ENCODE measurements around the gene LYPD4.

Gene LYPD4

GRCh38 chr19:41890936-41891335 lies 46.5 kb upstream of the LYPD4 start:
- Histone ChIP-seq H3K4me2 (ENCODE audit: low read depth, low read length) (no peak overlapping the region), H3K4me1 (ENCODE audit: low read length) (peaks cover 11% of the 10 kb centered on the region; the same call in 1 of the 2 replicates), H3K79me2 (ENCODE audit: low read length) (peaks cover 21% of the 10 kb centered on the region), H2AFZ (ENCODE audit: low read length) (no peak overlapping the region), H3K9me3 (replicated peaks; ENCODE audit: insufficient read depth, low read length) (no peaks in the 10 kb centered on the region), H3F3A (ENCODE audit: insufficient read depth, low read length) (no peaks in the 10 kb centered on the region), H3K9ac (ENCODE audit: low read length) (no peak overlapping the region), H3K27ac (ENCODE audit: low read length) (no peak overlapping the region), H3K36me3 (replicated peaks; ENCODE audit: insufficient read depth, low read length) (no peaks in the 10 kb centered on the region), H3K27me3 (replicated peaks; ENCODE audit: insufficient read depth, low read length) (no peaks in the 10 kb centered on the region), H4K20me1 (ENCODE audit: insufficient read depth, low read length) (no peaks in the 10 kb centered on the region), H3K4me3 (ENCODE audit: low read length) (no peak overlapping the region), H3K9me2 (replicated peaks; ENCODE audit: insufficient read depth, low read length) (no peaks in the 10 kb centered on the region)
- no peak for DNase-seq
- TF ChIP-seq EZH2 (optimal IDR thresholded peaks at IDR 0.05; ENCODE audit: low read depth, low read length) = no peak
- TF ChIP-seq EZH2phosphoT487 (IDR thresholded peaks at IDR 0.05; ENCODE audit: low read length) = no peak
- TF ChIP-seq CTCF (IDR thresholded peaks at IDR 0.05; ENCODE audit: low read length) = no peak

- Histone ChIP-seq H3K4me3 (ENCODE audit: low read length) (no peak overlapping the region), H2AFZ (ENCODE audit: low read length) (no peak overlapping the region), H3K9me3 (replicated peaks; ENCODE audit: insufficient read depth, low read length) (no peaks in the 10 kb centered on the region), H3K27ac (ENCODE audit: low read length) (no peak overlapping the region), H3K79me2 (ENCODE audit: low read length) (peaks cover 32% of the 10 kb centered on the region), H3K36me3 (replicated peaks; ENCODE audit: insufficient read depth, low read length) (no peaks in the 10 kb centered on the region), H3K9me2 (replicated peaks; ENCODE audit: insufficient read depth, low read length) (no peaks in the 10 kb centered on the region), H3F3A (ENCODE audit: insufficient read depth, low read length) (no peaks in the 10 kb centered on the region), H3K4me2 (ENCODE audit: low read depth, low read length) (no peak overlapping the region), H3K27me3 (replicated peaks; ENCODE audit: insufficient read depth, low read length) (no peaks in the 10 kb centered on the region), H4K20me1 (ENCODE audit: insufficient read depth, low read length) (no peaks in the 10 kb centered on the region), H3K9ac (ENCODE audit: low read length) (no peak overlapping the region), H3K4me1 (ENCODE audit: low read length) (peaks cover 15% of the 10 kb centered on the region)
- no peak for DNase-seq
- TF ChIP-seq EZH2phosphoT487 (IDR thresholded peaks at IDR 0.05; ENCODE audit: low read length) = no peak
- no peak for TF ChIP-seq CTCF (IDR thresholded peaks at IDR 0.05; ENCODE audit: low read length)
- no peak for TF ChIP-seq EZH2 (optimal IDR thresholded peaks at IDR 0.05; ENCODE audit: low read depth, low read length)
These were observed 45.4 kb upstream of the LYPD4 start for GRCh38 chr19:41889896-41890295.

- TF ChIP-seq EZH2 (optimal IDR thresholded peaks at IDR 0.05; ENCODE audit: low read depth, low read length) = no peak
- no peak for TF ChIP-seq EZH2phosphoT487 (IDR thresholded peaks at IDR 0.05; ENCODE audit: low read length)
- no peak for TF ChIP-seq CTCF (IDR thresholded peaks at IDR 0.05; ENCODE audit: low read length)
- peaks cover 17% of the 10 kb centered on the region for H3K4me1 ChIP-seq (ENCODE audit: low read length)
- H3F3A ChIP-seq (ENCODE audit: insufficient read depth, low read length) = no peaks in the 10 kb centered on the region
- no peaks in the 10 kb centered on the region for H3K9me3 ChIP-seq (replicated peaks; ENCODE audit: insufficient read depth, low read length)
- no peaks in the 10 kb centered on the region for H3K27me3 ChIP-seq (replicated peaks; ENCODE audit: insufficient read depth, low read length)
- H4K20me1 ChIP-seq (ENCODE audit: insufficient read depth, low read length) = no peaks in the 10 kb centered on the region
- H3K36me3 ChIP-seq (replicated peaks; ENCODE audit: insufficient read depth, low read length) = no peaks in the 10 kb centered on the region
- DNase-seq = no peak
- no peak overlapping the region for H3K4me2 ChIP-seq (ENCODE audit: low read depth, low read length)
- no peak overlapping the region for H3K4me3 ChIP-seq (ENCODE audit: low read length)
- H3K9ac ChIP-seq (ENCODE audit: low read length) = no peak overlapping the region
- H3K27ac ChIP-seq (ENCODE audit: low read length) = no peak overlapping the region
- H3K9me2 ChIP-seq (replicated peaks; ENCODE audit: insufficient read depth, low read length) = no peaks in the 10 kb centered on the region
- H2AFZ ChIP-seq (ENCODE audit: low read length) = no peak overlapping the region
- H3K79me2 ChIP-seq (ENCODE audit: low read length) = peaks cover 38% of the 10 kb centered on the region
These were observed 44.4 kb upstream of the LYPD4 start for GRCh38 chr19:41888926-41889325.
